ENCODE measurements around the gene PLPP4. TPM values are rescaled to one million over a fixed set of nuclear protein-coding genes. Genes with fewer than 3 reads are reported as not detected.

Gene PLPP4
- total RNA-seq, 1 donor from 2014 or later, result under 0.01 TPM

DNA sequence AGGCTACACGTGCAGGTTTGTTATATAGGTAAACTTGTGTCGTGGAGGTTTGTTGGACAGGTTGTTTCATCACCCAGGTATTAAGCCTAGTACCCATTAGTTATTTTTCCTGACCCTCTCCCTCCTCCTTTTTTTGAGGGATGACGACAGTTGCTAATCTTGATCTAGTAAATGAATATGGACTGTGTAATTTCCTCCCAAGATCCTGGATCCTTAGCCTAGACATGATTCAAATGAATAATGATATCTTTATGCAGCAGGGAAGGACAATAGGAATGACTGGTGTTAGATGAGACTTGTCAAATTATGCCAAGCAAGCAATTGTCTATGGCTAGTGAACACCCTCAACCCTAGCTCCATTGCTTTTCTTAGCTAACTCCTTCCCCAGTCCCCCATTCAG, 156.2 kb downstream of the PLPP4 start:
- DNase-seq, result no peak

DNA sequence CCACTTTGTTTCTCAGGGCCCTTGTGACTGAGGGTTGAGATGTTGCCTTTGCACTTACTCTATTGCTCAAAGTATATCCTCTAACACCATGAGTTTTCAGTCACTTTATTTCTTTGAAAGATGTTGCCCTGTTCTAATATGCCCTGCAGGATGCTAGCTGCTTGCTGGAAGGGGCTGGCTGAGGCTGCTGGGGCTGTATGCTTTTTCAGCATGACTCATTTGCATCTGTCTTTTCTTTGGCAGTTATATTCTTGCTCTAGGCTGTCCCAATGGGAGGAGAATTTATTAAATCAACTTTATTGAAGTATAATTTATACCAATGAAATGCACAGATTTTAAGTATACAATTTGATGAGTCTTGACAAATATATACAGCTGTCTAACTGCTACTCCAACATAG, 157.7 kb downstream of the PLPP4 start:
- no peak for DNase-seq

DNA sequence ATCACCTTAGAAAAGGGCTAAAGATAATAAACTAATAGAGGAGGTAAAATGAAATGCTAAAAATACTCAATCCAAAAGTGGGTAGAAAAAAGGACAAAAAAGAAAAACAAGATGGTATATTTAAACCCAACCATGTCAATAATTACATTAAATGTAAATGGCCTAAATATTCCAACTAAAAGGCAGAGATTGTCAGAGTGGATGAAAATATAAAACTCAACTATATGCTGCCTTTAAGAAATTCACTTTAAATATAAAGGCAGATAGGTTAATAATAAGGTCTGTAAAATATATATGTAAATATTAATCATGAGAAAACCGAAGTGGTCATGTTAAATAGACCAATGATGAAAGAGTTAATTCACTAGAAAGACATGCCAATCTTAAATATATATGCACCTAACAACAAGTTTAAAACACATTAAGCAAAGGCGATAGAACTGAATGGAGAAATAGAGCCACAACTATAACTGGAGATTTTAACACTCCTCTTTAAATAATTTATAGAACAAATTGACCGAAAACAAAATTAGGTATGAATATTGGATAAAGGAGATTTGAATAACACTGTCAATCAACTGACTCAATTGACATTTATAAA, 159.4 kb downstream of the PLPP4 start:
- no peak for DNase-seq

DNA sequence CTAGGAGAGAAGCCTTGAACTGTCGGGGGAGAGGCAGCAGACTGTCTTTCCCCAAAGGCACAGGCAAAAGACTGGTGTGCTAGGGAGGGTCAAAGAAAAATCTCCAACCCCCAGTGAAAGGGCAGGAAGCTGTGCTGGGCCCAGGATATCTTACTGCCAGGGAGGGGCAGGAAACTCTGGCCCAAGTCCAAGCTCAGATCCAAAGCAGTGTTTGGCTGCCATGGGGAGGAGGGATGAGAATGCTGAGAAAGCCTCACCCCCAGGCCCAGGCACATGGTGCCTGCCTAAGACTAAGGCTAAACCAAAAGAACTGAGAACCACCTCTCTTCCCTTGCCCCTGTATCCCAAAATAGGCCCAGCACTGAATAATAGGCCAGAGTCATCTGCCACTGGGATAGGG, 171.2 kb downstream of the PLPP4 start:
- no peak for DNase-seq

DNA sequence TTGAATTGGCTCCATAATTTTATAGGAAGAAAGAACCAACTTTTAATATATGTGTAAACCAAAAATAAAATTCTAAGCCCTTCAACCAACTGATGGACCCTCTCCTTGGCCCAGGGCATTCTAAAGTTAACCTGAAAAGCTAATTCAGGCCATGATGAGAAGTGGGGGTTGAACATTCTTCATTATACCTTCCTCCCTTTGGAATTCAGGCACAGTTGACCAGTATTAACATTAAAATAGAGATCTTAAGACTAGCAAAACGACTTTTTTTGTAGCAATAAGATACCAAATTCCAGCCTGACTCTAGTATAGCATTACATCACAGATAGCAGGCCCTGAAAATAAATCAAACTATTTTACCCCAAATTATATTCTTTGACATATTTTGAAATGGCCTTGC, 173.2 kb downstream of the PLPP4 start:
- no peak for DNase-seq

DNA sequence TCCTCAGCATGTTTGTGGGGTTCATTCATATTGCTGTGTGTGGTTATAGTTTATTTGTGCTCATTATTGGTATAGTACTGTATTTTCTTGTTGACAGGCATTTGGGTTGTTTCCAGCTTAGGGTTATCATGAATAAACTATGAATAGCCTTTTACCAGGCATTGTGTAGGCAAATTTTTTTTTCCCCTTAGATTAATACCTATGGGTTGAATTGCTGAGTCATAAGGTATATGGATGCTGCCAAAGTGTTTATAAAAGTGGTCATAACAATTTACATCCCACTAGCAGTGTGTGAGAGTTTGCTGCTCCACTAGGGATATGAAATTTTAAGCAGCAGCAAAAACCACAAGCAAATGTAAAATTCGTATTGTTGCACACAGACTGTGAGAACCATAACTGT, 175.0 kb downstream of the PLPP4 start:
- DNase-seq, result no peak

DNA sequence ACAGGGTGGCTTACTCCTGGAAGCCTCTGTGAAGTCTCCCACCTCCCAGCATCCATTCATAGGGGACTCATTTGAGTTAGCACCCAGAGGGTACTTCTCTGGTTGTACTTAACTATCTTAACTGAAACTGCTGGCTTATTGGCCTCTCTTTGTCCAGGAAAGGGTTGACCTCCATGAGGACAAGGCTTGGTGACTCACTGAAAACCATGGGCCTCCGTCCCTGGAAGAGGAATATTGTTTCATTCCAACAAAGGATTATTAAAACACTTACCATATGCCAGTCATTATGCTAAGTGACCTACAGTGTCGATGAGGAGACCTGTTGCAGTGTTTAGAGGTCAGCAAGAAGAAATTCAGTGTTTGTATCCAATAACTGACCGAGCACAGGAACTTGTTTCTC, 175.9 kb downstream of the PLPP4 start:
- DNase-seq, result no peak

DNA sequence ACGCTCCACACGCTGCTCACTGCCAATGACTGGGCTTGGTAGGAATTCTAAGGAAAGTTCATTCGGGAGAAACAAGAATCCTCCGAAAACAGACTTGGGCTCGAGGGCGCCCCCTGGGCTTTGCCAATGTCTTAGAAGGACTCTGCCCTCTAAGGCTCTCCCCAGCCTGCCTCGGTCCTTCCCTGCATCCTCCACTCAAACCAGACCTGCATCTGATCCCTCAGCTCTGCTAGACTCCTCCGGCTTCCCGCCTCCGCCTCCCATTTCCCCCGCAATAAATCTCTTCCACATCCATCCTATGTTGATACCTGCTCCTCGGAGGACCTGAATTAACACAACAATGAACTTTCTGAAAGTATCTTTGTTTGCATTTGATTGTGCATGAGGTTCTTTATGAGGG, 177.6 kb downstream of the PLPP4 start:
- no peak for DNase-seq

All from dermis blood vessel endothelial cell (primary cell).